K562 (cell line): Measurements from ENCODE around the gene PLCB1. TPM values are rescaled to one million over a fixed set of nuclear protein-coding genes. Genes with fewer than 3 reads are reported as not detected.

Experiments
- ATAC-seq: fragments of 200-7000 bp; cut with Tn5 transposase; 3 replicates; pipeline ENCODE4 v1.9.1; 2020; ENCODE audit warnings: moderate library complexity
- BruUV-seq: library from RNA; stranded (reverse); fragments of 400-500 nt; replicated peaks from 2 replicates; lab custom pipeline; 2021; lab: Mats Ljungman, UMichigan
- CTCF ChIA-PET: fragments of 300-600 bp; formaldehyde crosslinking; extraction: SDS; loops from one replicate; lab custom pipeline; 2021; ENCODE audit warnings: low intra/inter-chr PET ratio; lab: Yijun Ruan, JAX
- POLR2A ChIA-PET: fragments of 300-600, 350-650 bp; sonication (Branson Sonifier 250); formaldehyde crosslinking; extraction: SDS; loops from one replicate; lab custom pipeline; 2021; ENCODE audit warnings: antibody characterized with exemption, inconsistent platforms; lab: Yijun Ruan, JAX
- DNase-seq, 4 experiments: peaks; one replicate each; pipeline versions ENCODE4 v3.0.0 to v3.0.0-alpha.2; 2011 to 2018; ENCODE audit warnings: low spot score in 3 of 4, mixed read lengths in 3 of 4; ENCODE audit errors: extremely low read depth in 1 of 4
- FAIRE-seq: peaks from 2 replicates; lab custom pipeline; 2011; peaks lifted over from hg19 to GRCh38; lab: Jason Lieb, UNC
- H2AFZ ChIP-seq: 2 replicates; pipeline ENCODE4 v1.6.0; 2011; ENCODE audit warnings: low read depth, low read length, control low read depth, inconsistent platforms
- H3K27ac ChIP-seq: fragments of 200-600 bp; 3 replicates; pipeline ENCODE4 v1.8.0; 2011; ENCODE audit warnings: low read depth, mild to moderate bottlenecking, control low read depth, inconsistent platforms, low read length, moderate library complexity, mixed read lengths; ENCODE audit errors: extremely low read depth
- H3K27me3 ChIP-seq, 2 experiments: fragments of 300-600 bp in 1 of 2; 2 replicates in 1 of 2; 3 replicates in 1 of 2; pipeline versions ENCODE4 v1.6.0 to v1.8.0; 2011; ENCODE audit warnings: inconsistent platforms in 2 of 2, low read length in 2 of 2, mild to moderate bottlenecking in 1 of 2, mixed read lengths in 1 of 2, moderate library complexity in 1 of 2; ENCODE audit not compliant: control insufficient read depth in 2 of 2, insufficient read depth in 2 of 2
- H3K36me3 ChIP-seq: fragments of 300-600 bp; 3 replicates; pipeline ENCODE4 v1.8.0; 2011; ENCODE audit warnings: mild to moderate bottlenecking, low read length, inconsistent platforms; ENCODE audit not compliant: control insufficient read depth, insufficient read depth
- H3K4me1 ChIP-seq, 2 experiments: fragments of 200-600 bp in 1 of 2; replicated peaks in 1 of 2; 2 replicates in 1 of 2; 3 replicates in 1 of 2; pipeline versions ENCODE4 v1.5.1 to v1.8.0; 2011; ENCODE audit warnings: inconsistent platforms in 2 of 2, low read length in 2 of 2, mild to moderate bottlenecking in 1 of 2, mixed read lengths in 1 of 2, moderate library complexity in 1 of 2; ENCODE audit not compliant: control insufficient read depth in 2 of 2, insufficient read depth in 2 of 2
- H3K4me2 ChIP-seq: 2 replicates; pipeline ENCODE4 v1.6.1; 2011; ENCODE audit warnings: low read length, control low read depth, inconsistent platforms, mixed read lengths; ENCODE audit not compliant: insufficient read depth
- H3K4me3 ChIP-seq: fragments of 200-600 bp; sonication (generic), shearing (Covaris generic); 2 replicates; pipeline ENCODE4 v1.5.1; 2016; ENCODE audit warnings: control low read depth, inconsistent platforms
- H3K79me2 ChIP-seq: fragments of 200-600 bp; 3 replicates; pipeline ENCODE4 v1.8.0; 2011; ENCODE audit warnings: low read length, inconsistent platforms; ENCODE audit not compliant: control insufficient read depth, insufficient read depth
- H3K9ac ChIP-seq, 2 experiments: 2 replicates each; pipeline versions ENCODE4 v1.6.0 to v1.6.1; 2011; ENCODE audit warnings: low read depth in 2 of 2, low read length in 2 of 2, control low read depth in 1 of 2, inconsistent platforms in 1 of 2, mild to moderate bottlenecking in 1 of 2, mixed read lengths in 1 of 2; ENCODE audit not compliant: insufficient read depth in 1 of 2
- H3K9me1 ChIP-seq: one replicate; pipeline ENCODE4 v1.6.0; 2011; ENCODE audit warnings: inconsistent platforms, mild to moderate bottlenecking, low read length, moderate library complexity; ENCODE audit not compliant: control insufficient read depth, insufficient read depth
- H3K9me3 ChIP-seq: replicated peaks from 2 replicates; pipeline ENCODE4 v1.5.1; 2011; ENCODE audit warnings: low read depth, low read length, inconsistent platforms; ENCODE audit not compliant: control insufficient read depth, insufficient read depth
- H4K20me1 ChIP-seq: replicated peaks from 2 replicates; pipeline ENCODE4 v1.6.1; 2011; ENCODE audit warnings: low read length, inconsistent platforms, mixed read lengths; ENCODE audit not compliant: control insufficient read depth, insufficient read depth
- ATF7 ChIP-seq: fragments of 450-650 bp; IDR thresholded peaks from 2 replicates; pipeline ENCODE4 v1.7.1; 2014; ENCODE audit warnings: mild to moderate bottlenecking, moderate library complexity
- DDX20 ChIP-seq: fragments of 450-650 bp; IDR thresholded peaks from 2 replicates; pipeline ENCODE4 v1.6.1; 2016; ENCODE audit warnings: missing genetic modification characterization, low read depth, mild to moderate bottlenecking, missing compliant biosample characterization, moderate library complexity
- ELK3 ChIP-seq: fragments of 450-650 bp; formaldehyde crosslinking; IDR thresholded peaks from 2 replicates; pipeline ENCODE4 v1.4.0; 2020; ENCODE audit warnings: mild to moderate bottlenecking
- GTF2E2 ChIP-seq: fragments of 200-800 bp; sonication (Bioruptor generic); IDR thresholded peaks from 2 replicates; pipeline ENCODE4 v1.6.1; 2016; ENCODE audit warnings: missing genetic modification characterization, missing compliant biosample characterization
- HDGF ChIP-seq: fragments of 450-650 bp; IDR thresholded peaks from 2 replicates; pipeline ENCODE4 v1.6.1; 2016
- KLF13 ChIP-seq: fragments of 450-650 bp; IDR thresholded peaks from 2 replicates; pipeline ENCODE4 v1.6.1; 2016; ENCODE audit warnings: missing genetic modification characterization, low read depth, mild to moderate bottlenecking, missing compliant biosample characterization, moderate library complexity, borderline replicate concordance
- NEUROD1 ChIP-seq: fragments of 150-350 bp; IDR thresholded peaks from 2 replicates; pipeline ENCODE4 v1.6.1; 2014; ENCODE audit warnings: borderline replicate concordance, low read length, low read depth; ENCODE audit not compliant: partially characterized antibody
- NFE2L1 ChIP-seq: fragments of 450-650 bp; IDR thresholded peaks from 2 replicates; pipeline ENCODE4 v1.6.1; 2016; ENCODE audit warnings: missing genetic modification characterization, low read depth, mild to moderate bottlenecking, missing compliant biosample characterization, moderate library complexity, borderline replicate concordance
- NR4A1 ChIP-seq, 2 experiments: fragments of 250-450 bp in 1 of 2; fragments of 450-650 bp in 1 of 2; sonication (Bioruptor Pico) in 1 of 2; IDR thresholded peaks; 2 replicates each; pipeline versions ENCODE4 v1.4.0 to v1.6.1; 2016 to 2020; ENCODE audit warnings: mild to moderate bottlenecking in 2 of 2, missing compliant biosample characterization in 1 of 2, missing genetic modification characterization in 1 of 2, moderate library complexity in 1 of 2
- POLR2A ChIP-seq: fragments of 450-650 bp; conservative IDR thresholded peaks from 2 replicates; pipeline ENCODE4 v1.6.1; 2016
- PURB ChIP-seq: sonication (generic); formaldehyde crosslinking; IDR thresholded peaks from 2 replicates; pipeline ENCODE4 v1.9.0; 2021; ENCODE audit warnings: low read depth, mild to moderate bottlenecking, missing genetic modification reagents
- RBBP5 ChIP-seq: fragments of 200-600 bp; sonication (generic); IDR thresholded peaks from 2 replicates; pipeline ENCODE4 v1.6.1; 2012; ENCODE audit warnings: borderline replicate concordance, mild to moderate bottlenecking, low read length, control low read depth, inconsistent platforms; ENCODE audit not compliant: insufficient read depth, poor library complexity, severe bottlenecking
- ZBTB8A ChIP-seq: fragments of 450-650 bp; IDR thresholded peaks from 2 replicates; pipeline ENCODE4 v1.6.1; 2018; ENCODE audit warnings: mild to moderate bottlenecking, moderate library complexity; ENCODE audit not compliant: partially characterized antibody
- ZNF121 ChIP-seq: sonication (generic); formaldehyde crosslinking; conservative IDR thresholded peaks from 2 replicates; pipeline ENCODE4 v1.8.0; 2022; ENCODE audit warnings: missing genetic modification reagents
- ZNF140 ChIP-seq: fragments of 250-450 bp; sonication (Bioruptor Pico); IDR thresholded peaks from 2 replicates; pipeline ENCODE4 v1.8.0; 2021; ENCODE audit warnings: moderate library complexity, mild to moderate bottlenecking, inconsistent platforms
- ZNF436 ChIP-seq: fragments of 250-450, 450-650 bp; sonication (Bioruptor Pico); formaldehyde crosslinking; IDR thresholded peaks from 2 replicates; pipeline ENCODE4 v1.7.0; 2020; ENCODE audit warnings: mild to moderate bottlenecking
- ZNF785 ChIP-seq: fragments of 250-450 bp; sonication (Bioruptor Pico); IDR thresholded peaks from 2 replicates; pipeline ENCODE4 v1.4.0; 2020; ENCODE audit warnings: mild to moderate bottlenecking
- in situ Hi-C: fragments of 300-500 bp; cut with MboI; formaldehyde crosslinking; loops from 4 replicates; pipeline ENCODE4 v1.15.0; 2018; ENCODE audit warnings: inconsistent platforms, mixed read lengths
- intact Hi-C: fragments of 100-400 bp; cut with micrococcal nuclease; formaldehyde crosslinking; loops from 2 replicates; pipeline ENCODE4 v1.14.2; 2022
- polyA plus RNA-seq, 8 experiments: library from polyadenylated mRNA; depleted of rRNA in 4 of 8; stranded (reverse) in 5 of 8; unstranded in 3 of 8; fragments of >200 nt; fragmentation: Nextera tagmentation in 2 of 8; fragmentation: Illumina TruSeq in 1 of 8; extraction: Ambion mirVana in 2 of 8; extraction: Trizol in 1 of 8; gene quantifications; 2 replicates each; pipeline versions ENCODE4 v1.2.1 to v1.2.3, GENCODE V29; 2011 to 2014; ENCODE audit warnings: inconsistent platforms in 1 of 8, missing spikeins in 1 of 8
- total RNA-seq, 7 experiments: library from RNA; depleted of rRNA in 6 of 7; stranded (reverse); fragments of >200 nt in 6 of 7; fragmentation: Illumina TruSeq in 2 of 7; extraction: Trizol in 2 of 7; gene quantifications; 2 replicates each; pipeline versions ENCODE4 v1.2.1 to v1.2.3, GENCODE V29; 2011 to 2021; ENCODE audit warnings: low replicate concordance in 1 of 7

Gene PLCB1
- total and polyA plus RNA-seq, 9 of the 15 experiments (the other 6 are each of a cell fraction or from before 2014, with no cell fraction given) = 0.34 to 3.1 (median 1.3) TPM

DNA sequence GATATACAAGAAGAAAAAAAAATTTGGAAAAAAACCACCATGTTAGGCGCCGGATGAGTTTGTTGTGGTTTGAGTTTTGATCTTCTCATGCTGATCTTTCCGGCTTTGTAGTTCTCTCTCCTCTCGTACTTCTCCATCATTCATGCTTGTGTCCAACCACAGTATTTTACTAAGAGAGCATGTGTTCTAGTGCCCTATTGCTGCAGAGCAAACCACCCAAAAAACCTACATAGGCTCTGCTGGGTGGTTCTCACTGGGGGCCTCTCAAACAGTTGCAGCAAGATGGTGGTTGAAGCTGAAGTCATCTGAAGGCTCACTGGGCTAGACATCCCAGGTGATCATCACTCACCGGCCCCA lies 404.2 kb downstream of the PLCB1 start (continued):
- TF ChIP-seq DDX20 (tag) (no peak), KLF13 (no peak), ATF7 (no peak), NFE2L1 (tag) (no peak), PURB (CRISPR knock-in tag) (no peak), ZNF785 (no peak), ELK3 (CRISPR knock-in tag) (no peak)

- in situ Hi-C loops = no loop called here
- FAIRE-seq = no peak
- H2AFZ ChIP-seq = no peak overlapping the region
- H3K27me3 ChIP-seq = no peaks in the 10 kb centered on the region
- CTCF ChIA-PET = no interaction called here
- no peak overlapping the region for H3K4me3 ChIP-seq
- no peak for DNase-seq
- ATAC-seq = no peak
- POLR2A ChIA-PET = no interaction called here
- H4K20me1 ChIP-seq = no peaks in the 10 kb centered on the region
- H3K9me3 ChIP-seq = no peaks in the 10 kb centered on the region
- H3K27ac ChIP-seq = no peak overlapping the region
- no TSS peak for BruUV-seq
- H3K9ac ChIP-seq = no peak overlapping the region
- no peaks in the 10 kb centered on the region for H3K79me2 ChIP-seq
- H3K4me2 ChIP-seq = no peak overlapping the region
- intact Hi-C loops = no loop called here
- no peaks in the 10 kb centered on the region for H3K9me1 ChIP-seq
- TF ChIP-seq ZNF140 (no peak), POLR2A (no peak), KLF13 (no peak), GTF2E2 (tag) (no peak), ZNF121 (CRISPR knock-in tag) (no peak), ZBTB8A (no peak), HDGF (no peak), NR4A1 (CRISPR knock-in tag; IDR thresholded peaks at IDR 0.05) (no peak), NR4A1 (tag; IDR thresholded peaks at IDR 0.05) (no peak), ZNF436 (CRISPR knock-in tag) (no peak), RBBP5 (no peak), NEUROD1 (no peak)
- TF ChIP-seq, all 486 proteins: peak for 0
- Histone ChIP-seq H3K4me1 (no peaks in the 10 kb centered on the region), H3K36me3 (no peaks in the 10 kb centered on the region)
Measured at GRCh38 chr20:8540466-8540865, 408.4 kb downstream of the PLCB1 start.
